ENCODE data around the gene ALAS1. TPM values are rescaled to one million over a fixed set of nuclear protein-coding genes. Genes with fewer than 3 reads are reported as not detected.

ALAS1 gene
- polyA plus RNA-seq, 1 donor (not counting 4 experiments of a cell fraction or from before 2014, with no cell fraction given): 74.1 TPM

DNA sequence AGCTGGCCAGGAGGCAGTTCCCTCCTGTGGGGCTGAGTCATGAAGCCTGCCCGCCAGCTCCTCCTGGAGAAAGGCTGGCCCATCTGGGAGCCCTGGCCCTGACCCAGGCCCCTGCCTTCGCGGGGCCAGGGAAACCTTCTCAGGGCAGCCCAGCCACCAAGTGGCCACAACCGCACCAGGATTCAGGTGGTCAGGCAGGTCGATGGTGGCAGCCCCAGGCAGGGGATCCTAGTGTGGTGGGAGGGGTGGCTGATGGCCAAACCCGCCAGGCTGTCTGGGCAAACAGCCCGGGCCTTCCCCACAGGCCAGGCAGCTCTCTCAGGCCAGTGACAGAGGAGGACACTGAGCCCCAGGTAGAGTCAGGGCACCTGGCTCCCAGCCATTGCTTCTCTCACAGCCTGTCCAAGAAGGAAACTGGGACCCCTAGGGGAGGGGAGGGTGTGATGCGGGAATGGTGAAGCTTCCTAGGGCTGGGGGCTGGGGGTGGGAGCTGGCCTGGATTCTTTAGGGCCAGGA is 39.8 kb downstream of the ALAS1 start:
- Histone ChIP-seq H3K4me3 (ENCODE audit: control insufficient read depth in 2 of 3, extremely low read depth in 1 of 3, insufficient read depth in 2 of 3, low read depth in 1 of 3, low read length in 3 of 3) (peak overlapping the region; percentile 75 to 91 (median 76)), H3K4me2 (ENCODE audit: control insufficient read depth, extremely low read depth, insufficient read depth, low read depth, low read length) (peak overlapping the region; percentile 80), H2AFZ (ENCODE audit: control insufficient read depth, low read length) (no peak overlapping the region), H3K9me3 (ENCODE audit: control insufficient read depth, low read depth, low read length) (no peaks in the 10 kb centered on the region), H3K27me3 (ENCODE audit: control insufficient read depth, extremely low read depth, insufficient read depth, low read length) (no peaks in the 10 kb centered on the region), H3K9me1 (ENCODE audit: control insufficient read depth, extremely low read depth, insufficient read depth, low read length) (no peaks in the 10 kb centered on the region), H3K79me2 (ENCODE audit: control insufficient read depth, insufficient read depth, low read length) (peaks cover 57% of the 10 kb centered on the region), H4K20me1 (ENCODE audit: control insufficient read depth, extremely low read depth, insufficient read depth, low read length) (peaks cover 8% of the 10 kb centered on the region), H3K27ac (ENCODE audit: control insufficient read depth, insufficient read depth, low read length) (peak overlapping the region; percentile 22), H3K9ac (ENCODE audit: control insufficient read depth, extremely low read depth, insufficient read depth, low read length) (peak overlapping the region; percentile 89), H3K36me3 (ENCODE audit: control insufficient read depth in 2 of 2, extremely low read depth in 1 of 2, insufficient read depth in 2 of 2, low read length in 2 of 2) (peaks cover 5 to 13% of the 10 kb centered on the region in 2 experiments), H3K4me1 (ENCODE audit: control insufficient read depth, extremely low read depth, insufficient read depth, low read length) (peaks cover 28% of the 10 kb centered on the region)
- dilution Hi-C loops (cut with MboI; ENCODE audit: extremely low pct_ligation_motif_present, low sequenced_read_pairs): no loop called here
- no peak for TF ChIP-seq EZH2 (IDR thresholded peaks at IDR 0.05; ENCODE audit: low read length)
- TF ChIP-seq, protein P1, sequence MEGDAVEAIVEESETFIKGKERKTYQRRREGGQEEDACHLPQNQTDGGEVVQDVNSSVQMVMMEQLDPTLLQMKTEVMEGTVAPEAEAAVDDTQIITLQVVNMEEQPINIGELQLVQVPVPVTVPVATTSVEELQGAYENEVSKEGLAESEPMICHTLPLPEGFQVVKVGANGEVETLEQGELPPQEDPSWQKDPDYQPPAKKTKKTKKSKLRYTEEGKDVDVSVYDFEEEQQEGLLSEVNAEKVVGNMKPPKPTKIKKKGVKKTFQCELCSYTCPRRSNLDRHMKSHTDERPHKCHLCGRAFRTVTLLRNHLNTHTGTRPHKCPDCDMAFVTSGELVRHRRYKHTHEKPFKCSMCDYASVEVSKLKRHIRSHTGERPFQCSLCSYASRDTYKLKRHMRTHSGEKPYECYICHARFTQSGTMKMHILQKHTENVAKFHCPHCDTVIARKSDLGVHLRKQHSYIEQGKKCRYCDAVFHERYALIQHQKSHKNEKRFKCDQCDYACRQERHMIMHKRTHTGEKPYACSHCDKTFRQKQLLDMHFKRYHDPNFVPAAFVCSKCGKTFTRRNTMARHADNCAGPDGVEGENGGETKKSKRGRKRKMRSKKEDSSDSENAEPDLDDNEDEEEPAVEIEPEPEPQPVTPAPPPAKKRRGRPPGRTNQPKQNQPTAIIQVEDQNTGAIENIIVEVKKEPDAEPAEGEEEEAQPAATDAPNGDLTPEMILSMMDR (optimal IDR thresholded peaks at IDR 0.05 in 1 of 3, IDR thresholded peaks at IDR 0.05 in 1 of 3, conservative IDR thresholded peaks at IDR 0.05 in 1 of 3; ENCODE audit: extremely low read depth in 1 of 3, insufficient read depth in 2 of 3, low read length in 3 of 3): no peak
- DNase-seq (ENCODE audit: low read depth, low spot score): no peak
- peak; percentile 62 for FAIRE-seq

DNA sequence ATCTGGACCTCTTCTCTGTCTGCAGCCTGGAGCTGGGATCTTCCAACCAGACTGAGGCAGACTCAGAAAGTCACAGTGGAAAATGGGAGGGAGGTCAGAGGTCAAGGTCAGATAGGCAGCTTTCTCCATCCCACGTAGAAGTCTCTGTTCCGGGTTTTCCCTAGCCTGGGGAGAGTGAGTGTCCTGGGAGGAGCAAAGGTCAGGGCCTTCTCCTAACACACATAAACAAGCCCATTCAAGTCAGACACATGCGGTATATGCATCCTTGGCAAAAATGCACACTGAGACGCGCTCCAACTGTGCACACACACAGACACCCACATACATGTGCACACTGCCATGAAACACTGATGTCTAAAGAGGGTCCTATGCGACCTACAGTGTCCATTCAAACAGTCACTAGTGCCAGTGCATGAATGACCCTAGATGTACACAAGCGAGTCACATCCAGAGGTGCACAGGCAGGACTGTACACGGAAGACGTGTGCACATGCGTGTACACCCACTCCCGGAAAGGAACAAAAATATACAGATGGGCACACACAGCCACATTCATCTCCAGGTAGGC is 40.3 kb downstream of the ALAS1 start:
- H3K4me1 ChIP-seq (ENCODE audit: control insufficient read depth, extremely low read depth, insufficient read depth, low read length): peaks cover 29% of the 10 kb centered on the region
- no peak overlapping the region for H2AFZ ChIP-seq (ENCODE audit: control insufficient read depth, low read length)
- no peak for TF ChIP-seq EZH2 (IDR thresholded peaks at IDR 0.05; ENCODE audit: low read length)
- TF ChIP-seq, protein P1 (optimal IDR thresholded peaks at IDR 0.05 in 1 of 3, IDR thresholded peaks at IDR 0.05 in 1 of 3, conservative IDR thresholded peaks at IDR 0.05 in 1 of 3; ENCODE audit: extremely low read depth in 1 of 3, insufficient read depth in 2 of 3, low read length in 3 of 3): no peak
- H3K4me2 ChIP-seq (ENCODE audit: control insufficient read depth, extremely low read depth, insufficient read depth, low read depth, low read length): peak overlapping the region; percentile 80
- dilution Hi-C loops (cut with MboI; ENCODE audit: extremely low pct_ligation_motif_present, low sequenced_read_pairs): no loop called here
- H3K36me3 ChIP-seq (ENCODE audit: control insufficient read depth in 2 of 2, extremely low read depth in 1 of 2, insufficient read depth in 2 of 2, low read length in 2 of 2): peaks cover 5 to 13% of the 10 kb centered on the region in 2 experiments
- peak overlapping the region; percentile 22 for H3K27ac ChIP-seq (ENCODE audit: control insufficient read depth, insufficient read depth, low read length)
- H3K9ac ChIP-seq (ENCODE audit: control insufficient read depth, extremely low read depth, insufficient read depth, low read length): peak overlapping the region; percentile 89
- H3K4me3 ChIP-seq (ENCODE audit: control insufficient read depth in 2 of 3, extremely low read depth in 1 of 3, insufficient read depth in 2 of 3, low read depth in 1 of 3, low read length in 3 of 3): peak overlapping the region; percentile 75 to 91 (median 76)
- H3K79me2 ChIP-seq (ENCODE audit: control insufficient read depth, insufficient read depth, low read length): peaks cover 53% of the 10 kb centered on the region
- DNase-seq (ENCODE audit: low read depth, low spot score) (no peak), FAIRE-seq (peak; percentile 61)
- H3K27me3 ChIP-seq (ENCODE audit: control insufficient read depth, extremely low read depth, insufficient read depth, low read length): no peaks in the 10 kb centered on the region
- no peaks in the 10 kb centered on the region for H3K9me1 ChIP-seq (ENCODE audit: control insufficient read depth, extremely low read depth, insufficient read depth, low read length)
- no peaks in the 10 kb centered on the region for H3K9me3 ChIP-seq (ENCODE audit: control insufficient read depth, low read depth, low read length)
- peaks cover 5% of the 10 kb centered on the region for H4K20me1 ChIP-seq (ENCODE audit: control insufficient read depth, extremely low read depth, insufficient read depth, low read length)
